Measurements from ENCODE around the gene GADD45B. TPM values are rescaled to one million over a fixed set of nuclear protein-coding genes. Genes with fewer than 3 reads are reported as not detected.

Gene GADD45B
- total and polyA plus RNA-seq, 10 of the 15 experiments (the other 5 are each of a cell fraction or from before 2014, with no cell fraction given) = 2.4 to 180 (median 91.1) TPM

DNA sequence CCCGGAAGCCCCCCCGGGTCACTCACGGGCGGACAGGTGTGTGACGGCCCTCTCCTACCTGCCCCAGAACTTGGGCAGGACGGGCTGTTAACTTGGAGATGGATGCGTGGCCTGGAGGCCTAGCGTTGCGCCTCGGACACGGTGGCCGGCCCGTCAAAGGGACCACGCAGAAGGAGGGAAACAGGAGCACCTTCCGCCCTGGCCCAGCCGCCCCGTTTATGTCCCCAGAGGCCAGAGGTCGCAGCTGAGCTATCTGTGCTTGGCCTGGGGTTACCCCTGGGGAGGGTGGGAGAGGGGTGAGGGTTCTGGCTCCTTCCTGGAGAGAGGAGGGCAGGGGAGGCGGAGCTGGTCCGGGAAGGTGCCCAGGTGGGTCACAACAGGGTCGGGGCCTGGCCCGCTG lies 35.6 kb downstream of the GADD45B start:
- Histone ChIP-seq H3K79me2 (ENCODE audit: control insufficient read depth, insufficient read depth, low read length) (no peaks in the 10 kb centered on the region), H3K27ac (ENCODE audit: control insufficient read depth, insufficient read depth) (no peak overlapping the region), H3K27me3 (replicated peaks in 1 of 2; ENCODE audit: control insufficient read depth in 2 of 2, insufficient read depth in 2 of 2, low read length in 1 of 2) (no peaks in the 10 kb centered on the region), H3K4me1 (ENCODE audit: control insufficient read depth, insufficient read depth, low read length) (peaks cover 10% of the 10 kb centered on the region), H3K9me3 (replicated peaks; ENCODE audit: control insufficient read depth, insufficient read depth, low read length) (no peaks in the 10 kb centered on the region), H2AFZ (ENCODE audit: control insufficient read depth, low read depth, low read length) (peak overlapping the region; percentile 47), H3K9ac (ENCODE audit: control insufficient read depth, insufficient read depth, low read length) (no peak overlapping the region), H3K36me3 (ENCODE audit: control insufficient read depth in 2 of 2, insufficient read depth in 2 of 2, low read length in 1 of 2) (no peaks in the 10 kb centered on the region; a peak in 1 of 4 replicates), H4K20me1 (ENCODE audit: control insufficient read depth, insufficient read depth) (no peaks in the 10 kb centered on the region), H3K4me3 (no peak overlapping the region), H3K4me2 (ENCODE audit: control insufficient read depth, insufficient read depth) (0 out of 2 replicates have a peak overlapping the region, but pooled peaks have one; percentile 13)
- ChIA-PET POLR2A (interaction anchor here (0.8 to 1.2 kb wide), 3 partner anchors 34 to 51 kb away, joined by 3 read pairs; partner anchors contain the start of gene GADD45B), CTCF (interaction anchor here (0.8 to 1.5 kb wide), 3 partner anchors 32 to 97 kb away, joined by 3 to 5 read pairs (median 3); no protein-coding TSS in a partner anchor), SMC1A (ENCODE audit: uncharacterized antibody, unreplicated experiment) (interaction anchor here (0.9 to 1.2 kb wide), 4 partner anchors 12 to 36 kb away, joined by 3 to 4 read pairs (median 4); partner anchors contain the start of gene GADD45B), RAD21 (ENCODE audit: unreplicated experiment) (interaction anchor here (0.8 to 2.1 kb wide), 7 partner anchors 22 to 99 kb away, joined by 3 to 7 read pairs (median 6); partner anchors contain the start of gene GADD45B)
- intact Hi-C loops (cut with micrococcal nuclease; ENCODE audit: unreplicated experiment) (no loop called here), in situ Hi-C loops (cut with MboI) (no loop called here)
- DNase-seq (ENCODE audit: low read depth, low spot score) = no peak
- peak; percentile 62 for ATAC-seq
- TF ChIP-seq NR2F1 (conservative IDR thresholded peaks at IDR 0.05) (peak; percentile 74; the same call in 1 of the 2 replicates), RAD51 (IDR thresholded peaks at IDR 0.05) (no peak), RAD21 (IDR thresholded peaks at IDR 0.05; ENCODE audit: insufficient read depth, low read depth, low read length) (peak; percentile 26; the same call in 1 of the 2 replicates), POLR2A (IDR thresholded peaks at IDR 0.05; ENCODE audit: low read depth, low read length) (0 out of 2 replicates have a peak, but pooled peaks have one; percentile 44), MEF2B (IDR thresholded peaks at IDR 0.05; ENCODE audit: partially characterized antibody, poor library complexity, severe bottlenecking) (peak; percentile 59), ETV6 (conservative IDR thresholded peaks at IDR 0.05 in 1 of 2, IDR thresholded peaks at IDR 0.05 in 1 of 2; ENCODE audit: borderline replicate concordance in 1 of 2, low read depth in 1 of 2) (no peak)
- TF ChIP-seq, protein P1, sequence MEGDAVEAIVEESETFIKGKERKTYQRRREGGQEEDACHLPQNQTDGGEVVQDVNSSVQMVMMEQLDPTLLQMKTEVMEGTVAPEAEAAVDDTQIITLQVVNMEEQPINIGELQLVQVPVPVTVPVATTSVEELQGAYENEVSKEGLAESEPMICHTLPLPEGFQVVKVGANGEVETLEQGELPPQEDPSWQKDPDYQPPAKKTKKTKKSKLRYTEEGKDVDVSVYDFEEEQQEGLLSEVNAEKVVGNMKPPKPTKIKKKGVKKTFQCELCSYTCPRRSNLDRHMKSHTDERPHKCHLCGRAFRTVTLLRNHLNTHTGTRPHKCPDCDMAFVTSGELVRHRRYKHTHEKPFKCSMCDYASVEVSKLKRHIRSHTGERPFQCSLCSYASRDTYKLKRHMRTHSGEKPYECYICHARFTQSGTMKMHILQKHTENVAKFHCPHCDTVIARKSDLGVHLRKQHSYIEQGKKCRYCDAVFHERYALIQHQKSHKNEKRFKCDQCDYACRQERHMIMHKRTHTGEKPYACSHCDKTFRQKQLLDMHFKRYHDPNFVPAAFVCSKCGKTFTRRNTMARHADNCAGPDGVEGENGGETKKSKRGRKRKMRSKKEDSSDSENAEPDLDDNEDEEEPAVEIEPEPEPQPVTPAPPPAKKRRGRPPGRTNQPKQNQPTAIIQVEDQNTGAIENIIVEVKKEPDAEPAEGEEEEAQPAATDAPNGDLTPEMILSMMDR (IDR thresholded peaks at IDR 0.05 in 2 of 3, conservative IDR thresholded peaks at IDR 0.05 in 1 of 3; ENCODE audit: control insufficient read depth in 2 of 3, extremely low read depth in 1 of 3, insufficient read depth in 1 of 3, low read depth in 3 of 3, low read length in 3 of 3) = 0 out of 6 replicates have a peak, but pooled peaks of 1 of the 3 experiments have one; percentile 1
- no TSS peak for BruUV-seq (replicated peaks)
- no peak for FAIRE-seq
- 17% methylated on average over 22 of the region's 22 CpGs for WGBS (ENCODE audit: insufficient coverage, insufficient replicate concordance, low lambda C conversion rate, missing lambda C conversion rate)
